ENCODE results near the gene EPN2. TPM values are rescaled to one million over a fixed set of nuclear protein-coding genes. Genes with fewer than 3 reads are reported as not detected.

EPN2 gene
- total and polyA plus RNA-seq, 10 of the 15 experiments (the other 5 are each of a cell fraction or from before 2014, with no cell fraction given), result 0.26 to 8.4 (median 4.7) TPM

DNA sequence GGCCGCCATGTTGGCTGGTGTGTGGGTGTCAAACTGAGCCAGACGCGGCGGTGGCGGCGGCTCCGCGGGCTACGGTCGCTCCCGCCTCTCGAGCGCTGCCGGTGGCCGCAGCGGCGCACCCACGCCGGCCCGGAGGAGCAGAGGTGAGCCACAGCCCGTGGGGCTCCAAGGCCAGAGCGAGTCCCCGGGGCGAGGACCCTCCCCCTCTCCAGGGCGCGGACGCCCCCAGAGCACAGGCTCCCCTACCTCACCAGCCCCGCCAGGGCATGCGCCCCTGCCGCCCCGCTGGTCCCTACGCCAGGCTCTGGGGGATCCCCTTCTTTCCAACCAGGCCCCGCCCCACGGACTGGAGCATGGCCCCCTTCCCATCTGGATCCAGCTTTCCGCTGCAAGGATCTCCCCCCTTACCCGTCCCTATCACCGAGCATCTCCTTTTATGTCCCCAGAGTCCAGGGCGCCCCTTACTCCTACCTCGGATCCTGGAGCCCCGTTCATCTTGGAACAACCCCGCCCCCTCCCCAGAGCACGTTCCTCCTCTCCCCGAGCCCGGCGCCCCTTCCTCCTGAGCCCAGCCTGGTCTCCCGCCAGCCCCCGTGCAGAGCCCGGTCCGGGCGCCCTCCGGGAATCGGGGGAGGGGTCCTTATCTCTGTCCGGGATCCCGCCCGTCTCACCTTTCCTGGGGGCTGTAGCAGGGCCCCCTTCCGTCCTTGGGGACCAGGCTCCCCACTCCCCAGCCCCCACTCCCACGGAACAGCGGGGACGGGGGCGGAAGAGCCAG lies 412 bp downstream of the EPN2 start:
- POLR2A ChIA-PET, result no interaction called here
- Histone ChIP-seq H3K27ac (ENCODE audit: control insufficient read depth, insufficient read depth) (no peak overlapping the region), H3K9me3 (replicated peaks; ENCODE audit: control insufficient read depth, insufficient read depth, low read length) (no peaks in the 10 kb centered on the region), H4K20me1 (ENCODE audit: control insufficient read depth, insufficient read depth) (no peaks in the 10 kb centered on the region), H3K27me3 (replicated peaks in 1 of 2; ENCODE audit: control insufficient read depth in 2 of 2, insufficient read depth in 2 of 2, low read length in 1 of 2) (no peaks in the 10 kb centered on the region; a peak in 1 of 4 replicates), H2AFZ (ENCODE audit: control insufficient read depth, low read depth, low read length) (peak overlapping the region; percentile 80), H3K9ac (ENCODE audit: control insufficient read depth, insufficient read depth, low read length) (peak overlapping the region; percentile 74), H3K36me3 (ENCODE audit: control insufficient read depth in 2 of 2, insufficient read depth in 2 of 2, low read length in 1 of 2) (no peaks in the 10 kb centered on the region), H3K4me3 (peak overlapping the region; percentile 93), H3K79me2 (ENCODE audit: control insufficient read depth, insufficient read depth, low read length) (no peaks in the 10 kb centered on the region), H3K4me1 (ENCODE audit: control insufficient read depth, insufficient read depth, low read length) (peaks cover 4% of the 10 kb centered on the region; the same call in 1 of the 2 replicates), H3K4me2 (ENCODE audit: control insufficient read depth, insufficient read depth) (peak overlapping the region; percentile 98)
- CTCF ChIA-PET, result interaction anchor here (0.6 to 1.7 kb wide), 3 partner anchors 10 to 1798 kb away, joined by 3 to 5 read pairs (median 4); no protein-coding TSS in a partner anchor
- WGBS (ENCODE audit: insufficient coverage, insufficient replicate concordance, low lambda C conversion rate, missing lambda C conversion rate), result 1% methylated on average over 52 of the region's 60 CpGs
- SMC1A ChIA-PET (ENCODE audit: uncharacterized antibody, unreplicated experiment), result no interaction called here
- DNase-seq (ENCODE audit: low read depth, low spot score) (no peak), ATAC-seq (peak; percentile 92), FAIRE-seq (no peak)
- in situ Hi-C loops (cut with MboI) (no loop called here), intact Hi-C loops (cut with micrococcal nuclease; ENCODE audit: unreplicated experiment) (no loop called here)
- BruUV-seq (replicated peaks), result no TSS peak
- RAD21 ChIA-PET (ENCODE audit: unreplicated experiment), result interaction anchor here (1.7 kb wide), 1 partner anchor 69 kb away, joined by 5 read pairs; no protein-coding TSS in a partner anchor
- TF ChIP-seq BHLHE40 (IDR thresholded peaks at IDR 0.05; ENCODE audit: borderline replicate concordance in 1 of 2, low read depth in 2 of 2, low read length in 1 of 2), result peak in 1 of 2 experiments; percentile 39; a peak in 1 of 4 replicates
- TF ChIP-seq KDM1A (IDR thresholded peaks at IDR 0.05; ENCODE audit: borderline replicate concordance), result no peak
- no peak for TF ChIP-seq SMAD5 (IDR thresholded peaks at IDR 0.05; ENCODE audit: low read depth)
- TF ChIP-seq, protein P1, sequence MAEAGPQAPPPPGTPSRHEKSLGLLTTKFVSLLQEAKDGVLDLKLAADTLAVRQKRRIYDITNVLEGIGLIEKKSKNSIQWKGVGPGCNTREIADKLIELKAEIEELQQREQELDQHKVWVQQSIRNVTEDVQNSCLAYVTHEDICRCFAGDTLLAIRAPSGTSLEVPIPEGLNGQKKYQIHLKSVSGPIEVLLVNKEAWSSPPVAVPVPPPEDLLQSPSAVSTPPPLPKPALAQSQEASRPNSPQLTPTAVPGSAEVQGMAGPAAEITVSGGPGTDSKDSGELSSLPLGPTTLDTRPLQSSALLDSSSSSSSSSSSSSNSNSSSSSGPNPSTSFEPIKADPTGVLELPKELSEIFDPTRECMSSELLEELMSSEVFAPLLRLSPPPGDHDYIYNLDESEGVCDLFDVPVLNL (IDR thresholded peaks at IDR 0.05; ENCODE audit: low read depth, low read length), result no peak
- TF ChIP-seq POLR2A (IDR thresholded peaks at IDR 0.05; ENCODE audit: low read depth, low read length), result peak; percentile 48; the same call in 1 of the 2 replicates
- no peak for TF ChIP-seq ZNF207 (IDR thresholded peaks at IDR 0.05; ENCODE audit: borderline replicate concordance)
- peak; percentile 59 for TF ChIP-seq NR2F1 (conservative IDR thresholded peaks at IDR 0.05)
- TF ChIP-seq GATAD2B (conservative IDR thresholded peaks at IDR 0.05; ENCODE audit: low read depth), result peak; percentile 74
- 0 out of 3 replicates have a peak, but pooled peaks of 1 of the 2 experiments have one; percentile 73 for TF ChIP-seq EGR1 (IDR thresholded peaks at IDR 0.05; ENCODE audit: borderline replicate concordance in 1 of 2, low read depth in 2 of 2, low read length in 2 of 2)
- TF ChIP-seq, protein P2, sequence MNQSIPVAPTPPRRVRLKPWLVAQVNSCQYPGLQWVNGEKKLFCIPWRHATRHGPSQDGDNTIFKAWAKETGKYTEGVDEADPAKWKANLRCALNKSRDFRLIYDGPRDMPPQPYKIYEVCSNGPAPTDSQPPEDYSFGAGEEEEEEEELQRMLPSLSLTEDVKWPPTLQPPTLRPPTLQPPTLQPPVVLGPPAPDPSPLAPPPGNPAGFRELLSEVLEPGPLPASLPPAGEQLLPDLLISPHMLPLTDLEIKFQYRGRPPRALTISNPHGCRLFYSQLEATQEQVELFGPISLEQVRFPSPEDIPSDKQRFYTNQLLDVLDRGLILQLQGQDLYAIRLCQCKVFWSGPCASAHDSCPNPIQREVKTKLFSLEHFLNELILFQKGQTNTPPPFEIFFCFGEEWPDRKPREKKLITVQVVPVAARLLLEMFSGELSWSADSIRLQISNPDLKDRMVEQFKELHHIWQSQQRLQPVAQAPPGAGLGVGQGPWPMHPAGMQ (IDR thresholded peaks at IDR 0.05; ENCODE audit: borderline replicate concordance), result no peak
- TF ChIP-seq HDGF (IDR thresholded peaks at IDR 0.05), result no peak
- no peak for TF ChIP-seq ZSCAN29 (IDR thresholded peaks at IDR 0.05)
- TF ChIP-seq TAF1 (IDR thresholded peaks at IDR 0.05; ENCODE audit: borderline replicate concordance, low read depth, low read length), result peak; percentile 21; the same call in 1 of the 2 replicates
- TF ChIP-seq LARP7 (IDR thresholded peaks at IDR 0.05), result peak; percentile 91
- peak; percentile 62; the same call in 1 of the 2 replicates for TF ChIP-seq BACH1 (IDR thresholded peaks at IDR 0.05; ENCODE audit: borderline replicate concordance)
- TF ChIP-seq, protein P3, sequence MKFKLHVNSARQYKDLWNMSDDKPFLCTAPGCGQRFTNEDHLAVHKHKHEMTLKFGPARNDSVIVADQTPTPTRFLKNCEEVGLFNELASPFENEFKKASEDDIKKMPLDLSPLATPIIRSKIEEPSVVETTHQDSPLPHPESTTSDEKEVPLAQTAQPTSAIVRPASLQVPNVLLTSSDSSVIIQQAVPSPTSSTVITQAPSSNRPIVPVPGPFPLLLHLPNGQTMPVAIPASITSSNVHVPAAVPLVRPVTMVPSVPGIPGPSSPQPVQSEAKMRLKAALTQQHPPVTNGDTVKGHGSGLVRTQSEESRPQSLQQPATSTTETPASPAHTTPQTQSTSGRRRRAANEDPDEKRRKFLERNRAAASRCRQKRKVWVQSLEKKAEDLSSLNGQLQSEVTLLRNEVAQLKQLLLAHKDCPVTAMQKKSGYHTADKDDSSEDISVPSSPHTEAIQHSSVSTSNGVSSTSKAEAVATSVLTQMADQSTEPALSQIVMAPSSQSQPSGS (IDR thresholded peaks at IDR 0.05; ENCODE audit: low read length), result no peak
- peak; percentile 88 for TF ChIP-seq YY1 (IDR thresholded peaks at IDR 0.05; ENCODE audit: low read depth, low read length)
- TF ChIP-seq, protein P4, sequence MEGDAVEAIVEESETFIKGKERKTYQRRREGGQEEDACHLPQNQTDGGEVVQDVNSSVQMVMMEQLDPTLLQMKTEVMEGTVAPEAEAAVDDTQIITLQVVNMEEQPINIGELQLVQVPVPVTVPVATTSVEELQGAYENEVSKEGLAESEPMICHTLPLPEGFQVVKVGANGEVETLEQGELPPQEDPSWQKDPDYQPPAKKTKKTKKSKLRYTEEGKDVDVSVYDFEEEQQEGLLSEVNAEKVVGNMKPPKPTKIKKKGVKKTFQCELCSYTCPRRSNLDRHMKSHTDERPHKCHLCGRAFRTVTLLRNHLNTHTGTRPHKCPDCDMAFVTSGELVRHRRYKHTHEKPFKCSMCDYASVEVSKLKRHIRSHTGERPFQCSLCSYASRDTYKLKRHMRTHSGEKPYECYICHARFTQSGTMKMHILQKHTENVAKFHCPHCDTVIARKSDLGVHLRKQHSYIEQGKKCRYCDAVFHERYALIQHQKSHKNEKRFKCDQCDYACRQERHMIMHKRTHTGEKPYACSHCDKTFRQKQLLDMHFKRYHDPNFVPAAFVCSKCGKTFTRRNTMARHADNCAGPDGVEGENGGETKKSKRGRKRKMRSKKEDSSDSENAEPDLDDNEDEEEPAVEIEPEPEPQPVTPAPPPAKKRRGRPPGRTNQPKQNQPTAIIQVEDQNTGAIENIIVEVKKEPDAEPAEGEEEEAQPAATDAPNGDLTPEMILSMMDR (IDR thresholded peaks at IDR 0.05 in 2 of 3, conservative IDR thresholded peaks at IDR 0.05 in 1 of 3; ENCODE audit: control insufficient read depth in 2 of 3, extremely low read depth in 1 of 3, insufficient read depth in 1 of 3, low read depth in 3 of 3, low read length in 3 of 3), result peak in 1 of 3 experiments; percentile 16; a peak in 2 of 6 replicates

Data from GM12878 (cell line).